MCF 10A (cell line): Measurements from ENCODE around the gene SLC6A9. TPM values are rescaled to one million over a fixed set of nuclear protein-coding genes. Genes with fewer than 3 reads are reported as not detected.

Experiments used
- BruUV-seq: library from RNA; stranded (reverse); fragments of 400-500 nt; replicated peaks from 2 replicates; lab custom pipeline; 2021; lab: Mats Ljungman, UMichigan
- CTCF ChIA-PET: fragments of 300-600 bp; sonication (Branson Sonifier 250); formaldehyde crosslinking; extraction: SDS; loops from one replicate; lab custom pipeline; 2021; ENCODE audit warnings: antibody characterized with exemption, inconsistent platforms; lab: Yijun Ruan, JAX
- POLR2A ChIA-PET: fragments of 300-600, 350-650 bp; sonication (Branson Sonifier 250); formaldehyde crosslinking; extraction: SDS; loops from one replicate; lab custom pipeline; 2020; ENCODE audit warnings: antibody characterized with exemption, inconsistent platforms; lab: Yijun Ruan, JAX
- DNase-seq: peaks from one replicate; pipeline ENCODE4 v3.0.0-alpha.2; 2018; ENCODE audit not compliant: unreplicated experiment
- H3K27ac Mint-ChIP-seq: one replicate; pipeline ENCODE4 v1.8.0; 2022; ENCODE audit warnings: mild to moderate bottlenecking, low read depth, mixed read lengths; ENCODE audit not compliant: unreplicated experiment
- H3K27me3 Mint-ChIP-seq: one replicate; pipeline ENCODE4 v1.8.0; 2022; ENCODE audit warnings: mixed read lengths; ENCODE audit not compliant: insufficient read depth, unreplicated experiment
- H3K36me3 Mint-ChIP-seq: one replicate; pipeline ENCODE4 v1.8.0; 2022; ENCODE audit warnings: mild to moderate bottlenecking, moderate library complexity, mixed read lengths; ENCODE audit not compliant: insufficient read depth, unreplicated experiment
- H3K4me1 Mint-ChIP-seq: one replicate; pipeline ENCODE4 v1.8.0; 2022; ENCODE audit warnings: mixed read lengths; ENCODE audit not compliant: insufficient read depth, unreplicated experiment
- H3K4me3 Mint-ChIP-seq: one replicate; pipeline ENCODE4 v1.8.0; 2022; ENCODE audit warnings: mild to moderate bottlenecking, moderate library complexity, mixed read lengths; ENCODE audit not compliant: unreplicated experiment
- H3K9me3 Mint-ChIP-seq: one replicate; pipeline ENCODE4 v1.8.0; 2022; ENCODE audit warnings: mixed read lengths; ENCODE audit not compliant: unreplicated experiment
- CTCF ChIP-seq: fragments of 200-600 bp; IDR thresholded peaks from one replicate; pipeline ENCODE4 v1.8.0; 2022; ENCODE audit warnings: antibody characterized with exemption, mild to moderate bottlenecking; ENCODE audit not compliant: unreplicated experiment
- intact Hi-C: fragments of 100-400 bp; cut with micrococcal nuclease; formaldehyde crosslinking; loops from 2 replicates; pipeline ENCODE4 v1.14.1; 2022
- total RNA-seq: library from RNA; stranded (reverse); gene quantifications from 2 replicates; pipeline ENCODE4 v1.2.3, GENCODE V29; 2022

The SLC6A9 gene
- total RNA-seq, 1 experiment from 2014 or later = 64.9 TPM

GRCh38 chr1:44016890-44017400 lies 14.3 kb downstream of the SLC6A9 start:
- POLR2A ChIA-PET = interaction anchor here (0.6 kb wide), 1 partner anchor 13 kb away, joined by 3 read pairs; no protein-coding TSS in a partner anchor
- Mint-ChIP-seq H3K36me3 (peaks cover 6% of the 10 kb centered on the region), H3K27me3 (no peaks in the 10 kb centered on the region), H3K9me3 (no peaks in the 10 kb centered on the region), H3K4me1 (no peaks in the 10 kb centered on the region), H3K4me3 (no peak overlapping the region), H3K27ac (no peak overlapping the region)
- TF ChIP-seq CTCF = no peak
- BruUV-seq = no TSS peak
- intact Hi-C loops = no loop called here
- DNase-seq = no peak
- CTCF ChIA-PET = interaction anchor here (1.0 to 2.0 kb wide), 2 partner anchors 10 to 19 kb away, joined by 4 to 7 read pairs; no protein-coding TSS in a partner anchor

- BruUV-seq = no TSS peak
- Mint-ChIP-seq H3K36me3 (no peaks in the 10 kb centered on the region), H3K27me3 (no peaks in the 10 kb centered on the region), H3K4me3 (no peak overlapping the region), H3K4me1 (no peaks in the 10 kb centered on the region), H3K9me3 (no peaks in the 10 kb centered on the region), H3K27ac (no peak overlapping the region)
- CTCF ChIA-PET = interaction anchor here (1.0 to 1.3 kb wide), 2 partner anchors 10 to 32 kb away, joined by 4 read pairs; no protein-coding TSS in a partner anchor
- TF ChIP-seq CTCF = no peak
- POLR2A ChIA-PET = interaction anchor here (0.6 kb wide), 1 partner anchor 13 kb away, joined by 3 read pairs; no protein-coding TSS in a partner anchor
- intact Hi-C loops = no loop called here
- DNase-seq = no peak
Observed at GRCh38 chr1:44016041-44016889, 15.0 kb downstream of the SLC6A9 start.

GRCh38 chr1:44015206-44015605 lies 16.1 kb downstream of the SLC6A9 start:
- no peaks in the 10 kb centered on the region for H3K9me3 Mint-ChIP-seq
- intact Hi-C loops = no loop called here
- no peak overlapping the region for H3K4me3 Mint-ChIP-seq
- H3K27me3 Mint-ChIP-seq = no peaks in the 10 kb centered on the region
- DNase-seq = no peak
- H3K4me1 Mint-ChIP-seq = no peaks in the 10 kb centered on the region
- H3K27ac Mint-ChIP-seq = no peak overlapping the region
- POLR2A ChIA-PET = no interaction called here
- TF ChIP-seq CTCF = no peak
- CTCF ChIA-PET = interaction anchor here (1.3 to 2.5 kb wide), 4 partner anchors 10 to 637 kb away, joined by 4 to 22 read pairs (median 10); no protein-coding TSS in a partner anchor
- no peaks in the 10 kb centered on the region for H3K36me3 Mint-ChIP-seq
- BruUV-seq = no TSS peak
